Osteoblast (primary cell): ENCODE data around the gene ASPSCR1. TPM values are rescaled to one million over a fixed set of nuclear protein-coding genes. Genes with fewer than 3 reads are reported as not detected.
A peak's percentile ranks its signal among the peaks of the same experiment; 100 is the strongest.
"Not testable (repeated sequence)": the region's sequence is repeated elsewhere in the genome, so short reads cannot be mapped to it uniquely, and the experiment has no call there.

Experiments
- DNase-seq: peaks from one replicate; pipeline ENCODE4 v3.0.0; 2011; ENCODE audit warnings: low spot score, mixed read lengths; ENCODE audit not compliant: insufficient read length; ENCODE audit errors: missing footprints
- H2AFZ ChIP-seq: 2 replicates; pipeline ENCODE4 v1.6.0; 2011; ENCODE audit warnings: mild to moderate bottlenecking, low read length
- H3K27ac ChIP-seq: 2 replicates; pipeline ENCODE4 v1.5.1; 2011; ENCODE audit warnings: mild to moderate bottlenecking, low read depth, low read length, moderate library complexity
- H3K27me3 ChIP-seq: 2 replicates; pipeline ENCODE4 v1.6.0; 2012; ENCODE audit warnings: mild to moderate bottlenecking, control low read depth, inconsistent platforms, low read length, moderate library complexity; ENCODE audit not compliant: insufficient read depth
- H3K36me3 ChIP-seq: 2 replicates; pipeline ENCODE4 v1.5.1; 2011; ENCODE audit warnings: mild to moderate bottlenecking, low read length, control low read depth, moderate library complexity; ENCODE audit not compliant: insufficient read depth
- H3K4me1 ChIP-seq: 2 replicates; pipeline ENCODE4 v1.5.1; 2011; ENCODE audit warnings: mild to moderate bottlenecking, low read length, control low read depth, moderate library complexity; ENCODE audit not compliant: insufficient read depth
- H3K4me2 ChIP-seq: 2 replicates; pipeline ENCODE4 v1.6.0; 2011; ENCODE audit warnings: mild to moderate bottlenecking, low read length; ENCODE audit not compliant: insufficient read depth
- H3K4me3 ChIP-seq: fragments of 200-600 bp; sonication (generic); 3 replicates; pipeline ENCODE4 v1.5.1; 2012; ENCODE audit warnings: mild to moderate bottlenecking, low read length, inconsistent platforms; ENCODE audit not compliant: insufficient read depth
- H3K79me2 ChIP-seq: 2 replicates; pipeline ENCODE4 v1.6.0; 2012; ENCODE audit warnings: mild to moderate bottlenecking, low read length, control low read depth, inconsistent platforms; ENCODE audit not compliant: insufficient read depth
- H3K9me3 ChIP-seq: 2 replicates; pipeline ENCODE4 v1.5.1; 2011; ENCODE audit warnings: low read depth, low read length, control low read depth
- H4K20me1 ChIP-seq: 2 replicates; pipeline ENCODE4 v1.6.0; 2012; ENCODE audit warnings: mild to moderate bottlenecking, low read length, control low read depth; ENCODE audit not compliant: insufficient read depth
- CTCF ChIP-seq: IDR thresholded peaks from 2 replicates; pipeline ENCODE4 v1.5.1; 2011; ENCODE audit warnings: mild to moderate bottlenecking, low read depth, low read length, moderate library complexity; ENCODE audit errors: extremely low read depth
- total RNA-seq: library from RNA; depleted of rRNA; stranded (reverse); fragments of >200 nt; gene quantifications from 2 replicates; pipeline ENCODE4 v1.2.3, GENCODE V29; 2012

Gene ASPSCR1
- total RNA-seq, 1 donor: 35.8 TPM

- Histone ChIP-seq H3K4me2 (peak within 1 kb of the TSS; percentile 95), H2AFZ (peak within 1 kb of the TSS; percentile 93), H3K4me3 (peak within 1 kb of the TSS; percentile 83), H3K9me3 (no peaks in the 10 kb centered on the region), H3K79me2 (no peaks in the 10 kb centered on the region), H3K27ac (peak within 1 kb of the TSS; percentile 60), H4K20me1 (peaks cover 5% of the 10 kb centered on the region), H3K4me1 (peaks cover 20% of the 10 kb centered on the region), H3K27me3 (no peaks in the 10 kb centered on the region), H3K36me3 (no peaks in the 10 kb centered on the region)
- peak; percentile 100 for DNase-seq
- peak; percentile 56 for TF ChIP-seq CTCF
These were observed 59.9 kb downstream of the ASPSCR1 start, which contains the start of gene DCXR for GRCh38 chr17:82037092-82037888. Gene DCXR (minus strand): TSS chr17:82037697. CDS start chr17:82037682, 15 bp downstream.

- Histone ChIP-seq H3K4me3 (peak overlapping the region; percentile 83), H3K27ac (peak overlapping the region; percentile 60), H3K79me2 (no peaks in the 10 kb centered on the region), H3K36me3 (no peaks in the 10 kb centered on the region), H3K9me3 (no peaks in the 10 kb centered on the region), H4K20me1 (peaks cover 5% of the 10 kb centered on the region), H2AFZ (peak overlapping the region; percentile 93), H3K4me2 (peak overlapping the region; percentile 95), H3K27me3 (no peaks in the 10 kb centered on the region), H3K4me1 (peaks cover 20% of the 10 kb centered on the region)
- no peak for TF ChIP-seq CTCF
- DNase-seq: no peak
These were observed 60.4 kb downstream of the ASPSCR1 start for GRCh38 chr17:82037889-82038195.

DNA sequence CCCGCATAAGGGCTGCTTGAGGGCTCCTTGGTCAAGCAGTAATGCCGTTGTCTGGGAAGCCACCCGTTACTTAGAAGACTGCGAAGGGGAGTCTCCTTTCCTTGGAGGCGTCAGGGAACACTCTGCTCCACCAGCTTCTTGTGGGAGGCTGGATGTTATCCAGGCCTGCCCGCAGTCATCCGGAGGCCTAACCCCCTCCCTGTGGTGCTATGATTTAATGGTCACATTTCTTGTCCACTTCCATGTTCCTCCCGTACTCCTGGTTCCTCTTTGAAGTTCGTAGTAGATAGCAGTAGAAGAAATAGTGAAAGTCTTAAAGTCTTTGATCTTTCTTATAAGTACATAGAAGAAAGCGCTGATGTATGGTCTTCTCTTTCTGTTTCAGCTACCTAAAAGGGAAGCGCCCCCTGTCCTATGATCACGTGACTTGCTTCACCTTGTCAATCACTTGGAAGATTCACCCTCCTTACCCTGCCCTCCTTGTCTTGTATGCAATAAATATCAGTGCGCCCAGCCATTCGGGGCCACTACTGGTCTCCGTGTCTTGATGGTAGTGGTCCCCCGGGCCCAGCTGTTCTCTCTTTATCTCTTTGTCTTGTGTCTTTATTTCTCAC is 61.5 kb downstream of the ASPSCR1 start:
- not testable (repeated sequence) for H3K27me3 ChIP-seq, H2AFZ ChIP-seq, H3K36me3 ChIP-seq, H4K20me1 ChIP-seq, H3K27ac ChIP-seq, H3K4me2 ChIP-seq, H3K9me3 ChIP-seq, H3K79me2 ChIP-seq, DNase-seq, H3K4me3 ChIP-seq
- peaks cover 20% of the 10 kb centered on the region for H3K4me1 ChIP-seq

DNA sequence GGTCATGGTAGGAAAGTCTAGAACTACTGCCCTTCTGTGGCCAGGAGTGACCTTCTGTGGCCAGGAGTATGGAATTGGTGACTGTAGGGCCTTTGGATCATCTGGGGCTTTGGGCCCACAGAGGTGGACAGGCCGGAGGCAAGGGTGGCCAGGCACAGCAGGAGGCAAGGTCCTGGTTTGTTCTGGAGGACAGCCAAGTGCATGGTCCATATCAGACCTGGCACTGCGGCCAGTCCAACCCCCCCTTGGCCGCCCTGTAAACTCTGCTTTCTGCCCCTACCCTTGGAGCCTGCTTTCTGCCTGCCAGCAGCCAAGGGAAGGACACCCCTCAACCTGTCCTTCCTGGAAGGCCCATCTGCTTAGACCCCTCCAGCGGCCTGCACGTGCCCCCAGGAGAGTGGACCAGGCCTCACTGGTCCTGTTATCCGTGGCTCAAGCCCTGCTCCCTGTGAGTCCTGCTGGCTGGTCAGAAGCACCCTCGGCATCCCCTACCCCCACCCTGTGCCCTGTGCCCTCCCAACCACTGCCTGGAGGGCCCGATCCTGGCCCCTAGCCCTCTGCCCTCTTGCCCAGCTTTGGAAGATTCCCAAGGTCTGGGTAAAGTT is 62.4 kb downstream of the ASPSCR1 start:
- H3K27ac ChIP-seq: no peak overlapping the region
- H3K27me3 ChIP-seq: no peaks in the 10 kb centered on the region
- H4K20me1 ChIP-seq: peaks cover 5% of the 10 kb centered on the region
- H3K4me1 ChIP-seq: peaks cover 20% of the 10 kb centered on the region
- H3K4me2 ChIP-seq: no peak overlapping the region
- no peaks in the 10 kb centered on the region for H3K9me3 ChIP-seq
- H3K36me3 ChIP-seq: no peaks in the 10 kb centered on the region
- DNase-seq: no peak
- H3K79me2 ChIP-seq: no peaks in the 10 kb centered on the region
- TF ChIP-seq CTCF: no peak
- no peak overlapping the region for H2AFZ ChIP-seq
- H3K4me3 ChIP-seq: no peak overlapping the region
